LNCaP clone FGC (cell line): ENCODE results near the gene NCAPG2.

Experiments used
- DNase-seq: peaks from one replicate; pipeline ENCODE4 v3.0.0-alpha.2; 2011; ENCODE audit warnings: low read depth
- H3K4me3 ChIP-seq: 2 replicates; pipeline ENCODE4 v1.5.1; 2011; ENCODE audit warnings: mild to moderate bottlenecking, low read depth, low read length, control low read depth
- TF ChIP-seq, protein P1 (sequence below): IDR thresholded peaks from 2 replicates; pipeline ENCODE4 v1.5.1; 2012; ENCODE audit warnings: mild to moderate bottlenecking; ENCODE audit not compliant: control insufficient read depth, insufficient read depth; ENCODE audit errors: extremely low read depth

Gene NCAPG2

DNA sequence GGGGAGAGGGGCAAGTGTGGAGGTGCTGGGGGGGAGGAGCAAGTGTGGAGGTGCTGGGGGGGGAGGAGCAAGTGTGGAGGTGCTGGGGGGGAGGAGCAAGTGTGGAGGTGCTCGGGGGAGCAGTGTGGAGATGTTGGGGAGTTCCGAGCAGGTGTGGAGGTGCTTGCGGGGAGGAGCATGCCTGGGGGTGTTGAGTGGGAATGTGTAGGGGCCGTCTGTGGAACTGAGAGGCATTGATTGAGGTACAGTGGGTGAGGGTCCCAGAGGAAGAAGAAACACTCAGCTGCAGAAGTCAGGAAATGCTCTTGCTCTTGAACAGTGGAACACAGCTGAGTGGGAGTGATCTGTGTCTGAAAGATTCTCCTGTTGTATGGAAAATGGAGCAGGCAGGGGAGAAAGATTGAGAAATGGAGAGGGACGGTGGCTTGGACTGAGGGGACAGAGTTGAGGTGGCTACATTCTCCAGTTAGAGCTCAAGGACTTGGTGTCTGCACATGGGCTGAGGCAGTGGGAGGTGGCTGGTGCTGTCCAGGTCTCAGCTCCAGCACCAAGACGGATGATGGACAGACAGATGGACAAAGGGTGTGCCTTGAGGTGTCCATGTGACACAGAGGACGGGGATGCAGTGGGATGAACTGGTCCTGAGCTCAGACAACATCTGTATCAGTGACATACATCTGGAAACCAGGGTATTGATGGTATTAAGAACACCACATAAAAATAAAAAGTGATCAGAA is 25.2 kb upstream of the NCAPG2 start:
- no peak overlapping the region for H3K4me3 ChIP-seq
- TF ChIP-seq, protein P1, sequence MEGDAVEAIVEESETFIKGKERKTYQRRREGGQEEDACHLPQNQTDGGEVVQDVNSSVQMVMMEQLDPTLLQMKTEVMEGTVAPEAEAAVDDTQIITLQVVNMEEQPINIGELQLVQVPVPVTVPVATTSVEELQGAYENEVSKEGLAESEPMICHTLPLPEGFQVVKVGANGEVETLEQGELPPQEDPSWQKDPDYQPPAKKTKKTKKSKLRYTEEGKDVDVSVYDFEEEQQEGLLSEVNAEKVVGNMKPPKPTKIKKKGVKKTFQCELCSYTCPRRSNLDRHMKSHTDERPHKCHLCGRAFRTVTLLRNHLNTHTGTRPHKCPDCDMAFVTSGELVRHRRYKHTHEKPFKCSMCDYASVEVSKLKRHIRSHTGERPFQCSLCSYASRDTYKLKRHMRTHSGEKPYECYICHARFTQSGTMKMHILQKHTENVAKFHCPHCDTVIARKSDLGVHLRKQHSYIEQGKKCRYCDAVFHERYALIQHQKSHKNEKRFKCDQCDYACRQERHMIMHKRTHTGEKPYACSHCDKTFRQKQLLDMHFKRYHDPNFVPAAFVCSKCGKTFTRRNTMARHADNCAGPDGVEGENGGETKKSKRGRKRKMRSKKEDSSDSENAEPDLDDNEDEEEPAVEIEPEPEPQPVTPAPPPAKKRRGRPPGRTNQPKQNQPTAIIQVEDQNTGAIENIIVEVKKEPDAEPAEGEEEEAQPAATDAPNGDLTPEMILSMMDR = no peak
- no peak for DNase-seq

DNA sequence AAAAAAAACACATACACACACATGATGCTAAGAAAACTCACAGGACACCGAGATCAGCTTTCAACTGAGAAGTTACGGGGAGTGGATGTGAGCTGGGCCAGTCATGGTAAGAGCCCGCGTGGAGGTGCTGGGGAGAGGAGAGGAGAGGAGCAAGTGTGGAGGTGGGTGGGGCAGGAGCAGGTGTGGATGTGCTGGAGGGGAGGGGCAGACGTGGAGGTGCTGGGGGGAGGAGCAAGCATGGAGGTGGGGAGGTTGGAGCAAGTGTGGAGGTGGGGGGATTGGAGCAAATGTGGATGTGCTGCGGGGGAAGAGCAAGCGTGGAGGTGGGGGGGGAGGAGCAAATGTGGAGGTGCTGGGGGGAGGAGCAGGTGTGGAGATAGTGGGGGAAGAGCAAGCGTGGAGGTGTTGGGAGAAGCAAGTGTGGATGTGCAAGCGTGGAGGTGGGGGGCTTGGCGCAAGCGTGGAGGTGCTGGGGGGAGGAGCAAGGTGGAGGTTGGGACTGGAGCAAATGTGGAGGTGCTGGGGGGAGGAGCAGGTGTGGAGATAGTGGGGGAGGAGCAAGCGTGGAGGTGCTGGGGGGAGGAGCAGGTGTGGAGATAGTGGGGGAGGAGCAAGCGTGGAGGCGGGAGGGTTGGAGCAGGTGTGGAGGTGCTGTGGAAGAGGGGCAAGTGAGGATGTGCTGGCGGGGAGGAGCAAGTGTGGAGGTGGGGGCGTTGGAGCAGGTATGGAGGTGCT is 24.5 kb upstream of the NCAPG2 start:
- TF ChIP-seq, protein P1 = no peak
- H3K4me3 ChIP-seq = no peak overlapping the region
- no peak for DNase-seq

GRCh38 chr7:158727690-158728089 is 23.1 kb upstream of the NCAPG2 start:
- no peak for DNase-seq
- no peak overlapping the region for H3K4me3 ChIP-seq

DNA sequence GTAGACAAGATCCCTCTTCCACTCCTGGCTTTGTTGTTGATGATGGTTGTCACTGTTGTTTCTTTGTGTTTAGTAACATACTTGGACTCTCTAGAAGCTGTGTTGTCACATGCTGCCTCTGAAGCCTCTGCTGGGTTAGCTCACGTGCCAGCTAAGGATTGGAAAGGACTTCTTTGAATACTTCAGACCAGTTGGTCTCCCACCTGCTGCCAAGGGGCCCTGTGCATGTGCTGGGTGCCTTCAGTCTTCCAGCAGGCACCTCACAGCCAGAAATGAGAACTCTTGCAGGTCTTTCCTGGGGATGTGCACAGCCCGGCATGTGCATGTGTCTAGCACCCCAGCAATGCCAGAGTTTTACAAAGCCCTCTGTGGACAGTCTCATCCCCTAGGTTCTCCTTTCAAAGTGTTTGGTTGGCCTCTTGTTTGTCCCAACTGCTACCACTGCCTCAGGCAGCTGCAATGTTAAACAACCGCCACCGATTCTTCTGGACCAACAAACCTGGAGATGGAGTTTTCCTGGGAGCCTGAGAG is 21.7 kb upstream of the NCAPG2 start:
- no peak overlapping the region for H3K4me3 ChIP-seq
- TF ChIP-seq, protein P1 = no peak
- DNase-seq = no peak

More at GRCh38 chr7:158727690-158728089, 23.1 kb upstream of the NCAPG2 start:
- TF ChIP-seq, protein P1 = no peak

- no peak for DNase-seq
- no peak overlapping the region for H3K4me3 ChIP-seq
- TF ChIP-seq, protein P1 = no peak
Observed at GRCh38 chr7:158725506-158725800, 20.8 kb upstream of the NCAPG2 start.

DNA sequence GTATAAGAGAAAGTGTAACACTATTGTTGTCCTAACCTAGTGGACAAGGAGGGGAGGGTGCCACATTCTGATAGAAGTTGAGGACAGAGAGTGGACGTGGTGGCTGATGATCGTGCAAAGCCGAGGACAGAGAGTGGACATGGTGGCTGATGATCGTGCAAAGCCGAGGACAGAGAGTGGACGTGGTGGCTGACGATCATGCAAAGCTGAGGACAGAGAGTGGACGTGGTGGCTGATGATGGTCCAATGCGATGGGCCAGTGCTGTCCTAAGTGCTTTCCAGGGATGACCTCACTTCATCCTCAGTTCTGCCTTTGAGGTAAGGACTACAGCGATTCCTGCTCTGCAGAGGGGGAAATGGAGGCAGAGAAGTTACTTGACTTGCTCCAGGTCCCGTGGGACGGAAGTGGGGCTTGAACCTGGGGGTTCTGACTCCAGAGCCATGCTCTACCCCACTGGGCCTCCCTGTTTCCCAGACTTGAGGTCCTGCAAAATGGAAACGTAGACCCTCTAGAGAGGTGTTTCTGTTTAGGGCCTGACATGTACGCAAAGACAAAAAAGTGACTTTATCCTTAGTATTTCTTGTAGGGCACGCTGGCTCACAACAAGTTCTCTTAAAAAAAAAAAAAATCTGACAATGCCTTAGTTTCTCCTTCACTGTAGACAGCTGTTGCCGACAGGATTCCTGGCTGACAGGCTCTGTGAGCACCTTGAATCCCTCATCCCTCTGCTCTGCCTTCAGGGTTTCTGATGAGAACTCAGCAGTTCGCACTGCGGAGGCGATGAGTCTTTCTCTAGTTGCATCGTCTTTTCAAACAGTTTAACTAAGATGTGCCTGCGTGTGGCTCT is 20.3 kb upstream of the NCAPG2 start:
- DNase-seq = no peak
- TF ChIP-seq, protein P1 = no peak

More for the DNA sequence above, 20.3 kb upstream of the NCAPG2 start:
- no peak overlapping the region for H3K4me3 ChIP-seq
